ENCODE data around the gene NUCKS1. TPM values are rescaled to one million over a fixed set of nuclear protein-coding genes. Genes with fewer than 3 reads are reported as not detected.

Gene NUCKS1
- total and polyA plus RNA-seq, 2 of the 13 experiments (the other 11 are each of a cell fraction or from before 2014, with no cell fraction given) = 35.5 to 117 TPM

- TF ChIP-seq TFAP4 (IDR thresholded peaks at IDR 0.05; ENCODE audit: borderline replicate concordance, low read depth) (peak; percentile 35; the same call in 1 of the 2 replicates), ZFAT (CRISPR knock-in tag; conservative IDR thresholded peaks at IDR 0.05) (no peak), ZNF253 (CRISPR knock-in tag; IDR thresholded peaks at IDR 0.05; ENCODE audit: borderline replicate concordance) (no peak), ATF4 (CRISPR knock-in tag; IDR thresholded peaks at IDR 0.05) (no peak), ZNF878 (CRISPR knock-in tag; IDR thresholded peaks at IDR 0.05) (0 out of 2 replicates have a peak, but pooled peaks have one; percentile 24), KAT8 (CRISPR knock-in tag; IDR thresholded peaks at IDR 0.05) (peak; percentile 35; the same call in 1 of the 2 replicates), LRRFIP1 (CRISPR knock-in tag; conservative IDR thresholded peaks at IDR 0.05) (no peak), ZNF800 (CRISPR knock-in tag; IDR thresholded peaks at IDR 0.05) (no peak), NONO (IDR thresholded peaks at IDR 0.05) (no peak), NONO (CRISPR knock-in tag; conservative IDR thresholded peaks at IDR 0.05) (0 out of 2 replicates have a peak, but pooled peaks have one; percentile 28), NFIB (CRISPR knock-in tag; IDR thresholded peaks at IDR 0.05; ENCODE audit: borderline replicate concordance) (no peak), DMTF1 (CRISPR knock-in tag; IDR thresholded peaks at IDR 0.05) (no peak), GRHL1 (CRISPR knock-in tag; conservative IDR thresholded peaks at IDR 0.05) (no peak), GTF3A (CRISPR knock-in tag; conservative IDR thresholded peaks at IDR 0.05) (no peak), ZNF292 (CRISPR knock-in tag; IDR thresholded peaks at IDR 0.05; ENCODE audit: borderline replicate concordance, low read depth) (no peak), HNF4A (CRISPR knock-in tag; IDR thresholded peaks at IDR 0.05) (peak; percentile 67), DNMT1 (CRISPR knock-in tag; IDR thresholded peaks at IDR 0.05) (no peak), ZNF672 (CRISPR knock-in tag; IDR thresholded peaks at IDR 0.05) (no peak), SMARCC2 (IDR thresholded peaks at IDR 0.05) (no peak)
Observed at GRCh38 chr1:205709640-205710039, 40.3 kb downstream of the NUCKS1 start (continued).

Data from HepG2 (cell line).